Activated T-helper 1 cell treated with anti-CD3 and anti-CD28 coated beads, Interleukin-12 subunit alpha, Interleukin-12 subunit beta, Interleukin-2, Interleukin-4 antibody, amounts not matched to agents 30 ng/mL and 10 ng/mL and 1 ng/mL, durations not matched to agents 14 hours and 24 hours and 36 hours (primary cell): ENCODE data around the gene ODAD4. TPM values are rescaled to one million over a fixed set of nuclear protein-coding genes. Genes with fewer than 3 reads are reported as not detected.
A peak's percentile ranks its signal among the peaks of the same experiment; 100 is the strongest.

Source experiments
- DNase-seq: peaks from one replicate; pipeline ENCODE4 v3.0.0; 2021; ENCODE audit warnings: low spot score
- H3K27ac Mint-ChIP-seq: one replicate; pipeline ENCODE4 v1.8.0; 2021; ENCODE audit warnings: mild to moderate bottlenecking, mixed read lengths
- H3K27me3 Mint-ChIP-seq: one replicate; pipeline ENCODE4 v1.8.0; 2022; ENCODE audit warnings: mild to moderate bottlenecking, moderate library complexity, mixed read lengths; ENCODE audit not compliant: insufficient read depth
- H3K36me3 Mint-ChIP-seq: one replicate; pipeline ENCODE4 v1.8.0; 2021; ENCODE audit warnings: low read depth, mixed read lengths
- H3K4me1 Mint-ChIP-seq: one replicate; pipeline ENCODE4 v1.8.0; 2021; ENCODE audit warnings: low read depth, mixed read lengths
- H3K4me3 Mint-ChIP-seq: one replicate; pipeline ENCODE4 v1.8.0; 2021; ENCODE audit warnings: mild to moderate bottlenecking, moderate library complexity, mixed read lengths
- H3K9me3 Mint-ChIP-seq: one replicate; pipeline ENCODE4 v1.8.0; 2021; ENCODE audit warnings: mixed read lengths
- intact Hi-C: fragments of 100-400 bp; cut with micrococcal nuclease; formaldehyde crosslinking; loops from one replicate; pipeline ENCODE4 v1.15.1; 2024
- total RNA-seq: library from RNA; stranded (reverse); gene quantifications from 2 replicates; pipeline ENCODE4 v1.2.3, GENCODE V29; 2022

Gene ODAD4
- 0.39 and 0.73 TPM in 2 replicates for total RNA-seq

- Mint-ChIP-seq H3K27ac (peak within 1 kb of the TSS; percentile 96), H3K4me1 (peaks cover 35% of the 10 kb centered on the region), H3K27me3 (no peaks in the 10 kb centered on the region), H3K4me3 (peak within 1 kb of the TSS; percentile 97), H3K36me3 (peaks cover 10% of the 10 kb centered on the region), H3K9me3 (no peaks in the 10 kb centered on the region)
- intact Hi-C loops = loop anchor here (1.0 to 5.0 kb wide), 5 partner anchors 11 to 457 kb away; partner anchors contain the start of genes CNP, DNAJC7, KLHL11 and STAT3
- peak; percentile 95 for DNase-seq
Measured at GRCh38 chr17:41930009-41930832, at the start of gene ODAD4. TSS of gene ODAD4 (plus strand) at chr17:41930617. CDS start at chr17:41930724, 107 bp downstream.

GRCh38 chr17:41882756-41883155 is 47.7 kb upstream of the ODAD4 start:
- H3K4me3 Mint-ChIP-seq = no peak overlapping the region
- peak overlapping the region; percentile 31 for H3K27ac Mint-ChIP-seq
- DNase-seq = no peak
- H3K36me3 Mint-ChIP-seq = peaks cover 53% of the 10 kb centered on the region
- H3K4me1 Mint-ChIP-seq = no peaks in the 10 kb centered on the region
- H3K27me3 Mint-ChIP-seq = no peaks in the 10 kb centered on the region
- no peaks in the 10 kb centered on the region for H3K9me3 Mint-ChIP-seq
- intact Hi-C loops = no loop called here

GRCh38 chr17:41885733-41886132 is 44.7 kb upstream of the ODAD4 start:
- peaks cover 44% of the 10 kb centered on the region for H3K36me3 Mint-ChIP-seq
- H3K4me1 Mint-ChIP-seq = no peaks in the 10 kb centered on the region
- no peak overlapping the region for H3K27ac Mint-ChIP-seq
- no peaks in the 10 kb centered on the region for H3K9me3 Mint-ChIP-seq
- H3K4me3 Mint-ChIP-seq = no peak overlapping the region
- no peak for DNase-seq
- H3K27me3 Mint-ChIP-seq = no peaks in the 10 kb centered on the region
- intact Hi-C loops = loop anchor here (1.0 kb wide), 1 partner anchor 147 kb away; no protein-coding TSS in a partner anchor

GRCh38 chr17:41888332-41888965 is 42.0 kb upstream of the ODAD4 start:
- no peak overlapping the region for H3K27ac Mint-ChIP-seq
- H3K27me3 Mint-ChIP-seq = no peaks in the 10 kb centered on the region
- no peak overlapping the region for H3K4me3 Mint-ChIP-seq
- H3K36me3 Mint-ChIP-seq = peaks cover 34% of the 10 kb centered on the region
- intact Hi-C loops = no loop called here
- no peak for DNase-seq
- no peaks in the 10 kb centered on the region for H3K4me1 Mint-ChIP-seq
- H3K9me3 Mint-ChIP-seq = no peaks in the 10 kb centered on the region

GRCh38 chr17:41891135-41892020 is 39.0 kb upstream of the ODAD4 start:
- no peaks in the 10 kb centered on the region for H3K4me1 Mint-ChIP-seq
- intact Hi-C loops = no loop called here
- H3K4me3 Mint-ChIP-seq = no peak overlapping the region
- DNase-seq = no peak
- no peaks in the 10 kb centered on the region for H3K9me3 Mint-ChIP-seq
- peak overlapping the region; percentile 23 for H3K27ac Mint-ChIP-seq
- H3K36me3 Mint-ChIP-seq = peaks cover 36% of the 10 kb centered on the region
- H3K27me3 Mint-ChIP-seq = no peaks in the 10 kb centered on the region

- H3K4me3 Mint-ChIP-seq = no peak overlapping the region
- no peaks in the 10 kb centered on the region for H3K4me1 Mint-ChIP-seq
- H3K9me3 Mint-ChIP-seq = no peaks in the 10 kb centered on the region
- H3K27me3 Mint-ChIP-seq = no peaks in the 10 kb centered on the region
- H3K27ac Mint-ChIP-seq = peak overlapping the region; percentile 23
- H3K36me3 Mint-ChIP-seq = peaks cover 41% of the 10 kb centered on the region
- intact Hi-C loops = no loop called here
- DNase-seq = no peak
Measured at GRCh38 chr17:41892021-41892376, 38.4 kb upstream of the ODAD4 start.

GRCh38 chr17:41893384-41893783 is 37.0 kb upstream of the ODAD4 start:
- H3K27ac Mint-ChIP-seq = no peak overlapping the region

GRCh38 chr17:41894791-41895331 is 35.6 kb upstream of the ODAD4 start:
- DNase-seq = no peak
- Mint-ChIP-seq H3K9me3 (no peaks in the 10 kb centered on the region), H3K4me3 (no peak overlapping the region), H3K4me1 (no peaks in the 10 kb centered on the region), H3K27ac (no peak overlapping the region), H3K36me3 (peaks cover 43% of the 10 kb centered on the region), H3K27me3 (no peaks in the 10 kb centered on the region)
- intact Hi-C loops = no loop called here

More at GRCh38 chr17:41893384-41893783, 37.0 kb upstream of the ODAD4 start:
- Mint-ChIP-seq H3K36me3 (peaks cover 37% of the 10 kb centered on the region), H3K9me3 (no peaks in the 10 kb centered on the region), H3K27me3 (no peaks in the 10 kb centered on the region), H3K4me3 (no peak overlapping the region), H3K4me1 (no peaks in the 10 kb centered on the region)
- intact Hi-C loops = no loop called here
- DNase-seq = no peak

GRCh38 chr17:41895617-41896016 is 34.8 kb upstream of the ODAD4 start:
- no peaks in the 10 kb centered on the region for H3K9me3 Mint-ChIP-seq
- intact Hi-C loops = no loop called here
- H3K36me3 Mint-ChIP-seq = peaks cover 41% of the 10 kb centered on the region
- no peak for DNase-seq
- H3K4me3 Mint-ChIP-seq = no peak overlapping the region
- no peak overlapping the region for H3K27ac Mint-ChIP-seq
- no peaks in the 10 kb centered on the region for H3K4me1 Mint-ChIP-seq
- H3K27me3 Mint-ChIP-seq = no peaks in the 10 kb centered on the region

- no peak for DNase-seq
- no peaks in the 10 kb centered on the region for H3K9me3 Mint-ChIP-seq
- H3K27me3 Mint-ChIP-seq = no peaks in the 10 kb centered on the region
- no peaks in the 10 kb centered on the region for H3K4me1 Mint-ChIP-seq
- intact Hi-C loops = no loop called here
- no peak overlapping the region for H3K27ac Mint-ChIP-seq
- H3K36me3 Mint-ChIP-seq = peaks cover 48% of the 10 kb centered on the region
- H3K4me3 Mint-ChIP-seq = no peak overlapping the region
Measured at GRCh38 chr17:41896726-41897125, 33.7 kb upstream of the ODAD4 start.

- Mint-ChIP-seq H3K4me3 (no peak overlapping the region), H3K27me3 (no peaks in the 10 kb centered on the region), H3K4me1 (no peaks in the 10 kb centered on the region), H3K27ac (no peak overlapping the region), H3K36me3 (peaks cover 43% of the 10 kb centered on the region), H3K9me3 (no peaks in the 10 kb centered on the region)
- intact Hi-C loops = no loop called here
- no peak for DNase-seq
Measured at GRCh38 chr17:41901646-41902045, 28.8 kb upstream of the ODAD4 start.

- Mint-ChIP-seq H3K27me3 (no peaks in the 10 kb centered on the region), H3K9me3 (no peaks in the 10 kb centered on the region), H3K4me1 (no peaks in the 10 kb centered on the region), H3K36me3 (peaks cover 42% of the 10 kb centered on the region), H3K27ac (no peak overlapping the region), H3K4me3 (no peak overlapping the region)
- DNase-seq = no peak
- intact Hi-C loops = no loop called here
Measured at GRCh38 chr17:41904242-41904841, 26.1 kb upstream of the ODAD4 start.
